ENCODE data around the gene RFX2. TPM values are rescaled to one million over a fixed set of nuclear protein-coding genes. Genes with fewer than 3 reads are reported as not detected.
A peak's percentile ranks its signal among the peaks of the same experiment; 100 is the strongest.

Gene RFX2
- total and polyA plus RNA-seq, 7 experiments from 2014 or later: 3.8 to 18.4 (median 8.2) TPM

GRCh38 chr19:6118043-6118442, 7.7 kb upstream of the RFX2 start:
- intact Hi-C loops (cut with micrococcal nuclease): loop anchor here in 1 of 2 donors (10.0 kb wide), 2 partner anchors 433 to 1797 kb away; partner anchors contain the start of genes HSD11B1L, MICOS13 and TGFBR3L

GRCh38 chr19:6117534-6117933, 7.2 kb upstream of the RFX2 start:
- no peak for ATAC-seq
- intact Hi-C loops (cut with micrococcal nuclease): loop anchor here in 1 of 2 donors (10.0 kb wide), 2 partner anchors 433 to 1797 kb away; partner anchors contain the start of genes HSD11B1L, MICOS13 and TGFBR3L
- Histone ChIP-seq H3K9me3 (ENCODE audit: control insufficient read depth in 2 of 3, low read length in 3 of 3) (peaks cover 0 to 7% (median 0%) of the 10 kb centered on the region in 3 experiments), H3K27ac (ENCODE audit: low read depth, low read length) (no peak overlapping the region), H3K27me3 (ENCODE audit: control insufficient read depth in 2 of 2, insufficient read depth in 2 of 2, low read length in 2 of 2) (no peaks in the 10 kb centered on the region), H3K4me1 (ENCODE audit: control insufficient read depth in 2 of 2, insufficient read depth in 2 of 2, low read length in 2 of 2) (no peaks in the 10 kb centered on the region), H3K36me3 (ENCODE audit: control insufficient read depth in 2 of 3, insufficient read depth in 3 of 3, low read length in 3 of 3) (no peaks in the 10 kb centered on the region), H3K4me3 (ENCODE audit: low read length) (no peak overlapping the region)
- peaks cover 3 to 8% (median 5%) of the 10 kb centered on the region in 5 donors for H3K36me3 Mint-ChIP-seq
- no peak overlapping the region for H3K4me3 Mint-ChIP-seq
- CTCF ChIA-PET: interaction anchor here (1.0 to 3.6 kb wide), 2 partner anchors 8 to 65 kb away, joined by 3 to 14 read pairs; no protein-coding TSS in a partner anchor
- H3K4me1 Mint-ChIP-seq: peaks cover 0 to 6% (median 0%) of the 10 kb centered on the region in 7 donors
- H3K9me3 Mint-ChIP-seq: peaks cover 0 to 18% (median 10%) of the 10 kb centered on the region in 11 donors
- H3K27me3 Mint-ChIP-seq: peaks cover 0 to 11% (median 6%) of the 10 kb centered on the region in 5 donors
- no peak for DNase-seq
- POLR2A ChIA-PET: no interaction called here
- no peak overlapping the region for H3K27ac Mint-ChIP-seq

More at GRCh38 chr19:6118043-6118442, 7.7 kb upstream of the RFX2 start:
- no peaks in the 10 kb centered on the region for H3K27me3 ChIP-seq (ENCODE audit: control insufficient read depth in 2 of 2, insufficient read depth in 2 of 2, low read length in 2 of 2)
- H3K27ac Mint-ChIP-seq: no peak overlapping the region
- no peak for DNase-seq
- no peaks in the 10 kb centered on the region for H3K36me3 ChIP-seq (ENCODE audit: control insufficient read depth in 2 of 3, insufficient read depth in 3 of 3, low read length in 3 of 3)
- no peaks in the 10 kb centered on the region for H3K4me1 ChIP-seq (ENCODE audit: control insufficient read depth in 2 of 2, insufficient read depth in 2 of 2, low read length in 2 of 2)
- no peak overlapping the region for H3K4me3 Mint-ChIP-seq
- H3K9me3 Mint-ChIP-seq: peaks cover 0 to 18% (median 10%) of the 10 kb centered on the region in 11 donors
- no peak overlapping the region for H3K27ac ChIP-seq (ENCODE audit: low read depth, low read length)
- POLR2A ChIA-PET: interaction anchor here (1.1 kb wide), 1 partner anchor 31 kb away, joined by 3 read pairs; no protein-coding TSS in a partner anchor
- no peak overlapping the region for H3K4me3 ChIP-seq (ENCODE audit: low read length)
- peaks cover 0 to 6% (median 0%) of the 10 kb centered on the region in 7 donors for H3K4me1 Mint-ChIP-seq
- peaks cover 0 to 7% (median 0%) of the 10 kb centered on the region in 3 experiments for H3K9me3 ChIP-seq (ENCODE audit: control insufficient read depth in 2 of 3, low read length in 3 of 3)
- CTCF ChIA-PET: interaction anchor here (1.0 to 3.6 kb wide), 2 partner anchors 7 to 70 kb away, joined by 4 to 14 read pairs; no protein-coding TSS in a partner anchor
- ATAC-seq: no peak
- peaks cover 3 to 8% (median 5%) of the 10 kb centered on the region in 5 donors for H3K36me3 Mint-ChIP-seq
- H3K27me3 Mint-ChIP-seq: peaks cover 0 to 11% (median 6%) of the 10 kb centered on the region in 5 donors

- Mint-ChIP-seq H3K4me3 (no peak overlapping the region), H3K27me3 (peaks cover 0 to 11% (median 6%) of the 10 kb centered on the region in 5 donors), H3K27ac (peak overlapping the region in 1 of 9 donors; percentile 36), H3K36me3 (peaks cover 3 to 8% (median 5%) of the 10 kb centered on the region in 5 donors), H3K9me3 (peaks cover 0 to 18% (median 10%) of the 10 kb centered on the region in 11 donors), H3K4me1 (peaks cover 0 to 6% (median 0%) of the 10 kb centered on the region in 7 donors)
- Histone ChIP-seq H3K4me3 (ENCODE audit: low read length) (no peak overlapping the region), H3K27ac (ENCODE audit: low read depth, low read length) (no peak overlapping the region), H3K4me1 (ENCODE audit: control insufficient read depth in 2 of 2, insufficient read depth in 2 of 2, low read length in 2 of 2) (no peaks in the 10 kb centered on the region), H3K27me3 (ENCODE audit: control insufficient read depth in 2 of 2, insufficient read depth in 2 of 2, low read length in 2 of 2) (no peaks in the 10 kb centered on the region), H3K9me3 (ENCODE audit: control insufficient read depth in 2 of 3, low read length in 3 of 3) (peaks cover 0 to 7% (median 0%) of the 10 kb centered on the region in 3 experiments), H3K36me3 (ENCODE audit: control insufficient read depth in 2 of 3, insufficient read depth in 3 of 3, low read length in 3 of 3) (no peaks in the 10 kb centered on the region)
- ChIA-PET CTCF (interaction anchor here (1.0 to 3.6 kb wide), 2 partner anchors 8 to 65 kb away, joined by 3 to 14 read pairs; no protein-coding TSS in a partner anchor), POLR2A (no interaction called here)
- DNase-seq (no peak), ATAC-seq (no peak)
- intact Hi-C loops (cut with micrococcal nuclease): loop anchor here in 1 of 2 donors (10.0 kb wide), 2 partner anchors 432 to 1798 kb away; partner anchors contain the start of genes HSD11B1L, MICOS13 and TGFBR3L
These were observed 6.6 kb upstream of the RFX2 start for GRCh38 chr19:6116749-6117430.

- ChIA-PET POLR2A (no interaction called here), CTCF (interaction anchor here (0.6 to 3.6 kb wide), 4 partner anchors 9 to 451 kb away, joined by 3 to 14 read pairs (median 4); no protein-coding TSS in a partner anchor)
- H3K27me3 ChIP-seq (ENCODE audit: control insufficient read depth in 2 of 2, insufficient read depth in 2 of 2, low read length in 2 of 2): no peaks in the 10 kb centered on the region
- H3K36me3 ChIP-seq (ENCODE audit: control insufficient read depth in 2 of 3, insufficient read depth in 3 of 3, low read length in 3 of 3): no peaks in the 10 kb centered on the region
- H3K9me3 ChIP-seq (ENCODE audit: control insufficient read depth in 2 of 3, low read length in 3 of 3): peaks cover 0 to 7% (median 0%) of the 10 kb centered on the region in 3 experiments
- DNase-seq (no peak), ATAC-seq (no peak)
- Mint-ChIP-seq H3K9me3 (peaks cover 0 to 18% (median 10%) of the 10 kb centered on the region in 11 donors), H3K4me3 (no peak overlapping the region), H3K4me1 (peaks cover 4 to 12% (median 6%) of the 10 kb centered on the region in 7 donors), H3K36me3 (peaks cover 3 to 8% (median 5%) of the 10 kb centered on the region in 5 donors), H3K27me3 (peaks cover 0 to 11% (median 6%) of the 10 kb centered on the region in 5 donors), H3K27ac (no peak overlapping the region)
- H3K4me1 ChIP-seq (ENCODE audit: control insufficient read depth in 2 of 2, insufficient read depth in 2 of 2, low read length in 2 of 2): no peaks in the 10 kb centered on the region
- H3K27ac ChIP-seq (ENCODE audit: low read depth, low read length): no peak overlapping the region
- intact Hi-C loops (cut with micrococcal nuclease): loop anchor here in 1 of 2 donors (10.0 kb wide), 2 partner anchors 431 to 1799 kb away; partner anchors contain the start of genes HSD11B1L, MICOS13 and TGFBR3L
- H3K4me3 ChIP-seq (ENCODE audit: low read length): no peak overlapping the region
These were observed 5.7 kb upstream of the RFX2 start for GRCh38 chr19:6115992-6116391.

GRCh38 chr19:6113616-6114188, 3.4 kb upstream of the RFX2 start:
- Histone ChIP-seq H3K36me3 (ENCODE audit: control insufficient read depth in 2 of 3, insufficient read depth in 3 of 3, low read length in 3 of 3) (no peaks in the 10 kb centered on the region), H3K27me3 (ENCODE audit: control insufficient read depth in 2 of 2, insufficient read depth in 2 of 2, low read length in 2 of 2) (no peaks in the 10 kb centered on the region), H3K27ac (ENCODE audit: low read depth, low read length) (no peak overlapping the region), H3K9me3 (ENCODE audit: control insufficient read depth in 2 of 3, low read length in 3 of 3) (no peaks in the 10 kb centered on the region), H3K4me1 (ENCODE audit: control insufficient read depth in 2 of 2, insufficient read depth in 2 of 2, low read length in 2 of 2) (peaks cover 8 to 10% of the 10 kb centered on the region in 2 donors), H3K4me3 (ENCODE audit: low read length) (no peak overlapping the region)
- H3K9me3 Mint-ChIP-seq: peaks cover 0 to 7% (median under 1%) of the 10 kb centered on the region in 11 donors
- peaks cover 0 to 3% (median 0%) of the 10 kb centered on the region in 5 donors for H3K36me3 Mint-ChIP-seq
- H3K4me3 Mint-ChIP-seq: no peak overlapping the region
- ChIA-PET CTCF (interaction anchor here (0.6 to 0.8 kb wide), 2 partner anchors 29 to 65 kb away, joined by 3 read pairs; no protein-coding TSS in a partner anchor), POLR2A (no interaction called here)
- no peak overlapping the region for H3K27ac Mint-ChIP-seq
- intact Hi-C loops (cut with micrococcal nuclease): loop anchor here (5.0 to 10.0 kb wide), 3 partner anchors 46 to 1801 kb away; partner anchors contain the start of genes HSD11B1L (in 1 of the 2), MICOS13 (in 1 of the 2) and TGFBR3L (in 1 of the 2)
- DNase-seq (no peak), ATAC-seq (no peak)
- peaks cover 14 to 18% (median 16%) of the 10 kb centered on the region in 7 donors for H3K4me1 Mint-ChIP-seq
- H3K27me3 Mint-ChIP-seq: peaks cover 0 to 13% (median 0%) of the 10 kb centered on the region in 5 donors

GRCh38 chr19:6109947-6110346, 353 bp downstream of the RFX2 start:
- Mint-ChIP-seq H3K27ac (peak overlapping the region in 8 of 9 donors; percentile 38 to 92 (median 86)), H3K9me3 (peaks cover 0 to 2% (median 0%) of the 10 kb centered on the region in 11 donors), H3K4me3 (peak overlapping the region; percentile 84 to 98 (median 92)), H3K27me3 (peaks cover 0 to 19% (median 4%) of the 10 kb centered on the region in 5 donors), H3K36me3 (peaks cover 0 to 3% (median 0%) of the 10 kb centered on the region in 5 donors), H3K4me1 (peaks cover 24 to 27% (median 25%) of the 10 kb centered on the region in 7 donors)
- Histone ChIP-seq H3K9me3 (ENCODE audit: control insufficient read depth in 2 of 3, low read length in 3 of 3) (no peaks in the 10 kb centered on the region), H3K27ac (ENCODE audit: low read depth, low read length) (peak overlapping the region; percentile 64), H3K27me3 (ENCODE audit: control insufficient read depth in 2 of 2, insufficient read depth in 2 of 2, low read length in 2 of 2) (peaks cover 0 to 4% of the 10 kb centered on the region in 2 donors), H3K4me3 (ENCODE audit: low read length) (peak overlapping the region; percentile 60), H3K4me1 (ENCODE audit: control insufficient read depth in 2 of 2, insufficient read depth in 2 of 2, low read length in 2 of 2) (peaks cover 8 to 10% of the 10 kb centered on the region in 2 donors), H3K36me3 (ENCODE audit: control insufficient read depth in 2 of 3, insufficient read depth in 3 of 3, low read length in 3 of 3) (no peaks in the 10 kb centered on the region)
- CTCF ChIA-PET: no interaction called here
- POLR2A ChIA-PET: no interaction called here
- DNase-seq (peak in 1 of 9 donors; percentile 19), ATAC-seq (peak; percentile 0)
- intact Hi-C loops (cut with micrococcal nuclease): loop anchor here (1.0 to 10.0 kb wide), 16 partner anchors 15 to 1811 kb away; partner anchors contain the start of genes ALKBH7 (in 1 of the 2), CATSPERD (in 1 of the 2), CLPP (in 1 of the 2) and HSD11B1L (in 1 of the 2)

Measured in naive thymus-derived CD4-positive, alpha-beta T cell (primary cell).